ENCODE data around the gene TTC28.

TTC28 gene

GRCh38 chr22:28123989-28124766, 555.5 kb downstream of the TTC28 start:
- ChIA-PET CTCF (interaction anchor here (1.0 to 3.7 kb wide), 10 partner anchors 11 to 247 kb away, joined by 3 to 23 read pairs (median 3); no protein-coding TSS in a partner anchor), POLR2A (no interaction called here)
- DNase-seq (ENCODE audit: extremely low spot score): no peak
- no peak for TF ChIP-seq CTCF (IDR thresholded peaks at IDR 0.05; ENCODE audit: control extremely low read depth, extremely low read depth, low read depth, missing control alignments)

- no peak for DNase-seq (ENCODE audit: extremely low spot score)
- ChIA-PET CTCF (interaction anchor here (1.1 to 2.0 kb wide), 2 partner anchors 11 to 18 kb away, joined by 3 to 7 read pairs; no protein-coding TSS in a partner anchor), POLR2A (no interaction called here)
- TF ChIP-seq CTCF (IDR thresholded peaks at IDR 0.05; ENCODE audit: control extremely low read depth, extremely low read depth, low read depth, missing control alignments): no peak
Observed at GRCh38 chr22:28120691-28121592, 558.7 kb downstream of the TTC28 start.

GRCh38 chr22:28118957-28119631, 560.5 kb downstream of the TTC28 start:
- no peak for DNase-seq (ENCODE audit: extremely low spot score)
- no peak for TF ChIP-seq CTCF (IDR thresholded peaks at IDR 0.05; ENCODE audit: control extremely low read depth, extremely low read depth, low read depth, missing control alignments)
- CTCF ChIA-PET: interaction anchor here (2.0 kb wide), 1 partner anchor 9 kb away, joined by 7 read pairs; no protein-coding TSS in a partner anchor
- POLR2A ChIA-PET: no interaction called here

GRCh38 chr22:28116219-28116673, 563.4 kb downstream of the TTC28 start:
- no peak for DNase-seq (ENCODE audit: extremely low spot score)
- TF ChIP-seq CTCF (IDR thresholded peaks at IDR 0.05; ENCODE audit: control extremely low read depth, extremely low read depth, low read depth, missing control alignments): no peak
- CTCF ChIA-PET: interaction anchor here (1.0 to 1.2 kb wide), 2 partner anchors 41 to 135 kb away, joined by 3 read pairs; no protein-coding TSS in a partner anchor
- POLR2A ChIA-PET: no interaction called here

GRCh38 chr22:28115426-28115825, 564.2 kb downstream of the TTC28 start:
- CTCF ChIA-PET: interaction anchor here (3.5 to 4.1 kb wide), 2 partner anchors 9 to 13 kb away, joined by 21 to 23 read pairs; no protein-coding TSS in a partner anchor
- no peak for DNase-seq (ENCODE audit: extremely low spot score)
- POLR2A ChIA-PET: no interaction called here
- no peak for TF ChIP-seq CTCF (IDR thresholded peaks at IDR 0.05; ENCODE audit: control extremely low read depth, extremely low read depth, low read depth, missing control alignments)

Data from GM10248 (cell line).